A673 (cell line): ENCODE data around the gene LCE1C.

ENCODE experiments used
- EZH2 ChIP-seq: fragments of 200-600 bp; sonication (generic); IDR thresholded peaks from 2 replicates; pipeline ENCODE4 v1.6.1; 2017; ENCODE audit warnings: borderline replicate concordance, low read depth, mild to moderate bottlenecking, mixed read lengths, antibody characterized with exemption, low read length; ENCODE audit not compliant: poor library complexity, severe bottlenecking
- TF ChIP-seq, protein P1 (sequence below): fragments of 300-800, 200-600 bp; sonication (generic); conservative IDR thresholded peaks from 2 replicates; pipeline ENCODE4 v1.5.1; 2017; ENCODE audit warnings: low read depth, mild to moderate bottlenecking, antibody characterized with exemption, low read length, moderate library complexity, mixed read lengths

DNA sequence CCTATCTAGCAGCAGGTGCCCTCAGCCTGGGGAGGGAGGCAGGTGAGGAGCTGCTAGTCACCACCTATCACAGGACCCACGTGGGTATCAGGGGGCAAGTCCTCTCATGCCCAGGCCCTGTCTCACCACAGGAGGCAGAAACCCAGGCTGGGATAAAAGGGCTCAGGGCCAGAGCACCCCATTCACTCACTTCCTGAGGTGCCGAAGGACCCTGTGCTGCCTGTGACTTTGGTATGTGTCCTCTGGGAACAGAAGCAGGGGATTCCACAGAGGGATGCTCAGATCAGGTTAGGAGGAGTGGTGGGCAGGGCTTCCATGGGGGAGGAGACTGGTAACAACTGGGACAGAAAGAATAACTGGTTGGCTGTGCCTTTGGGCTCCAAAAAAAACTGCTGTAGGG is 20.4 kb downstream of the LCE1C start, which contains the start of gene LCE1E:
- TF ChIP-seq, protein P1, sequence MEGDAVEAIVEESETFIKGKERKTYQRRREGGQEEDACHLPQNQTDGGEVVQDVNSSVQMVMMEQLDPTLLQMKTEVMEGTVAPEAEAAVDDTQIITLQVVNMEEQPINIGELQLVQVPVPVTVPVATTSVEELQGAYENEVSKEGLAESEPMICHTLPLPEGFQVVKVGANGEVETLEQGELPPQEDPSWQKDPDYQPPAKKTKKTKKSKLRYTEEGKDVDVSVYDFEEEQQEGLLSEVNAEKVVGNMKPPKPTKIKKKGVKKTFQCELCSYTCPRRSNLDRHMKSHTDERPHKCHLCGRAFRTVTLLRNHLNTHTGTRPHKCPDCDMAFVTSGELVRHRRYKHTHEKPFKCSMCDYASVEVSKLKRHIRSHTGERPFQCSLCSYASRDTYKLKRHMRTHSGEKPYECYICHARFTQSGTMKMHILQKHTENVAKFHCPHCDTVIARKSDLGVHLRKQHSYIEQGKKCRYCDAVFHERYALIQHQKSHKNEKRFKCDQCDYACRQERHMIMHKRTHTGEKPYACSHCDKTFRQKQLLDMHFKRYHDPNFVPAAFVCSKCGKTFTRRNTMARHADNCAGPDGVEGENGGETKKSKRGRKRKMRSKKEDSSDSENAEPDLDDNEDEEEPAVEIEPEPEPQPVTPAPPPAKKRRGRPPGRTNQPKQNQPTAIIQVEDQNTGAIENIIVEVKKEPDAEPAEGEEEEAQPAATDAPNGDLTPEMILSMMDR: no peak
- TF ChIP-seq EZH2: no peak
